Neuronal stem cell (in vitro differentiated cells): ENCODE measurements around the gene PICK1.

Experiments
- DNase-seq: peaks from one replicate; pipeline ENCODE4 v3.0.0-alpha.2; 2013; ENCODE audit warnings: low spot score
- H2AFZ ChIP-seq: one replicate; pipeline ENCODE4 v1.6.1; 2013; ENCODE audit warnings: mild to moderate bottlenecking, low read length, inconsistent platforms
- H2AK5ac ChIP-seq: 2 replicates; pipeline ENCODE4 v1.6.1; 2013; ENCODE audit warnings: low read depth, mild to moderate bottlenecking, inconsistent platforms, low read length, moderate library complexity, mixed read lengths
- H2BK120ac ChIP-seq: 2 replicates; pipeline ENCODE4 v1.6.1; 2013; ENCODE audit warnings: low read depth, mild to moderate bottlenecking, inconsistent platforms, low read length, moderate library complexity, mixed read lengths
- H2BK12ac ChIP-seq: one replicate; pipeline ENCODE4 v1.6.1; 2013; ENCODE audit warnings: low read length, inconsistent platforms
- H2BK15ac ChIP-seq: 2 replicates; pipeline ENCODE4 v1.6.1; 2013; ENCODE audit warnings: mild to moderate bottlenecking, low read length, inconsistent platforms, mixed read lengths
- H2BK5ac ChIP-seq: one replicate; pipeline ENCODE4 v1.6.1; 2013; ENCODE audit warnings: inconsistent platforms, mild to moderate bottlenecking, low read length, moderate library complexity
- H3K14ac ChIP-seq: one replicate; pipeline ENCODE4 v1.6.1; 2013; ENCODE audit warnings: low read length, inconsistent platforms
- H3K18ac ChIP-seq: 2 replicates; pipeline ENCODE4 v1.6.1; 2013; ENCODE audit warnings: low read length, inconsistent platforms
- H3K23ac ChIP-seq: 2 replicates; pipeline ENCODE4 v1.6.1; 2013; ENCODE audit warnings: low read depth, mild to moderate bottlenecking, mixed read lengths, low read length, inconsistent platforms; ENCODE audit not compliant: poor library complexity
- H3K27ac ChIP-seq: replicated peaks from 3 replicates; pipeline ENCODE4 v1.5.1; 2013; ENCODE audit warnings: low read length, inconsistent platforms
- H3K27me3 ChIP-seq, 3 experiments: 2 replicates each; pipeline ENCODE4 v1.6.1; 2013; ENCODE audit warnings: low read length in 3 of 3, mild to moderate bottlenecking in 2 of 3, inconsistent platforms in 1 of 3, low read depth in 1 of 3, mixed read lengths in 1 of 3, moderate library complexity in 1 of 3; ENCODE audit not compliant: control insufficient read depth in 3 of 3, insufficient read depth in 3 of 3
- H3K36me3 ChIP-seq, 2 donors: replicated peaks in 1 of 2; 2 replicates each; pipeline ENCODE4 v1.6.1; 2013; ENCODE audit warnings: low read length in 2 of 2; ENCODE audit not compliant: control insufficient read depth in 2 of 2, insufficient read depth in 2 of 2
- H3K4ac ChIP-seq: 2 replicates; pipeline ENCODE4 v1.6.1; 2013; ENCODE audit warnings: inconsistent platforms, mild to moderate bottlenecking, low read length, moderate library complexity
- H3K4me1 ChIP-seq, 2 donors: 1 replicate in 1 of 2; 2 replicates in 1 of 2; pipeline ENCODE4 v1.6.1; 2013; ENCODE audit warnings: low read length in 2 of 2, low read depth in 1 of 2; ENCODE audit not compliant: control insufficient read depth in 2 of 2, insufficient read depth in 1 of 2
- H3K4me2 ChIP-seq: one replicate; pipeline ENCODE4 v1.6.1; 2013; ENCODE audit warnings: mild to moderate bottlenecking, low read length, inconsistent platforms; ENCODE audit not compliant: insufficient read depth, poor library complexity, severe bottlenecking
- H3K4me3 ChIP-seq, 2 donors: 2 replicates each; pipeline ENCODE4 v1.5.1; 2013; ENCODE audit warnings: low read length in 2 of 2, mild to moderate bottlenecking in 2 of 2, inconsistent platforms in 1 of 2, moderate library complexity in 1 of 2
- H3K79me1 ChIP-seq: one replicate; pipeline ENCODE4 v1.6.1; 2013; ENCODE audit warnings: low read depth, mild to moderate bottlenecking, inconsistent platforms, low read length, moderate library complexity
- H3K9ac ChIP-seq: one replicate; pipeline ENCODE4 v1.6.1; 2013; ENCODE audit warnings: mild to moderate bottlenecking, low read depth, low read length, inconsistent platforms; ENCODE audit not compliant: poor library complexity
- H3K9me3 ChIP-seq, 2 donors: replicated peaks in 1 of 2; 2 replicates each; pipeline versions ENCODE3 to v1.6.1; 2013; ENCODE audit warnings: low read length in 2 of 2, mild to moderate bottlenecking in 2 of 2, inconsistent platforms in 1 of 2, low read depth in 1 of 2, mixed read lengths in 1 of 2, moderate library complexity in 1 of 2; ENCODE audit not compliant: control insufficient read depth in 2 of 2, insufficient read depth in 1 of 2
- H4K8ac ChIP-seq: one replicate; pipeline ENCODE4 v1.6.1; 2013; ENCODE audit warnings: low read depth, mild to moderate bottlenecking, inconsistent platforms, low read length, moderate library complexity
- H4K91ac ChIP-seq: one replicate; pipeline ENCODE4 v1.6.1; 2013; ENCODE audit warnings: low read length, low read depth, mild to moderate bottlenecking, inconsistent platforms; ENCODE audit not compliant: poor library complexity
- WGBS, 2 donors: extraction: QIAGEN DNeasy Blood & Tissue Kit; methylation state at CpG; one replicate each; pipeline ENCODE4 v1.1.7; 2013; ENCODE audit warnings: missing lambda C conversion rate in 2 of 2, mixed read lengths in 1 of 2; ENCODE audit not compliant: insufficient read length in 2 of 2, insufficient replicate concordance in 1 of 2; ENCODE audit errors: extremely low coverage in 2 of 2; 5-methylcytosine and 5-hydroxymethylcytosine counted together

PICK1 gene

GRCh38 chr22:38087855-38088254 lies 30.7 kb downstream of the PICK1 start:
- Histone ChIP-seq H2BK120ac (peak overlapping the region; percentile 73), H3K27ac (no peak overlapping the region), H3K4me2 (no peak overlapping the region), H3K14ac (no peak overlapping the region), H2BK15ac (peak overlapping the region; percentile 70), H3K23ac (no peak overlapping the region), H3K79me1 (no peaks in the 10 kb centered on the region), H3K4ac (peak overlapping the region; percentile 57), H2BK5ac (peak overlapping the region; percentile 75), H3K27me3 (peaks cover 0 to 11% (median 0%) of the 10 kb centered on the region in 3 experiments), H3K9ac (peak overlapping the region; percentile 13), H2BK12ac (peak overlapping the region; percentile 93), H3K36me3 (peaks cover 0 to 2% of the 10 kb centered on the region in 2 donors), H3K4me1 (peaks cover 10 to 48% of the 10 kb centered on the region in 2 donors), H3K18ac (peak overlapping the region; percentile 91), H4K91ac (no peak overlapping the region), H2AFZ (no peak overlapping the region), H3K4me3 (no peak overlapping the region), H2AK5ac (peak overlapping the region; percentile 97), H3K9me3 (no peaks in the 10 kb centered on the region), H4K8ac (no peak overlapping the region)
- DNase-seq = no peak
- WGBS, 2 donors = no CpG with 5 or more reads among the region's 12 CpGs

GRCh38 chr22:38088629-38089473 lies 31.6 kb downstream of the PICK1 start:
- Histone ChIP-seq H2BK5ac (peak overlapping the region; percentile 75), H3K14ac (no peak overlapping the region), H3K23ac (peak overlapping the region; percentile 44), H3K4ac (no peak overlapping the region), H3K27me3 (peaks cover 0 to 9% (median 0%) of the 10 kb centered on the region in 3 experiments), H4K8ac (peak overlapping the region; percentile 82), H3K27ac (no peak overlapping the region), H3K4me2 (peak overlapping the region; percentile 69), H3K36me3 (peaks cover 0 to 2% of the 10 kb centered on the region in 2 donors), H3K4me3 (peak overlapping the region in 1 of 2 donors; percentile 26), H4K91ac (no peak overlapping the region), H3K79me1 (no peaks in the 10 kb centered on the region), H3K18ac (peak overlapping the region; percentile 92), H3K4me1 (peaks cover 8 to 38% of the 10 kb centered on the region in 2 donors), H2BK15ac (peak overlapping the region; percentile 93), H2AFZ (no peak overlapping the region), H3K9ac (no peak overlapping the region), H2BK12ac (peak overlapping the region; percentile 93), H2BK120ac (peak overlapping the region; percentile 73), H3K9me3 (no peaks in the 10 kb centered on the region), H2AK5ac (peak overlapping the region; percentile 97)
- no peak for DNase-seq
- no CpG with 5 or more reads among the region's 85 CpGs for WGBS, 2 donors

GRCh38 chr22:38089474-38089851 lies 32.3 kb downstream of the PICK1 start:
- Histone ChIP-seq H3K4me2 (peak overlapping the region; percentile 62), H2BK12ac (no peak overlapping the region), H4K8ac (peak overlapping the region; percentile 82), H3K27ac (no peak overlapping the region), H4K91ac (no peak overlapping the region), H2AK5ac (no peak overlapping the region), H2AFZ (no peak overlapping the region), H2BK5ac (no peak overlapping the region), H3K27me3 (peaks cover 0 to 9% (median 0%) of the 10 kb centered on the region in 3 experiments), H3K36me3 (peaks cover 0 to 2% of the 10 kb centered on the region in 2 donors), H3K9ac (no peak overlapping the region), H2BK15ac (peak overlapping the region; percentile 93), H3K23ac (peak overlapping the region; percentile 17), H3K4ac (no peak overlapping the region), H2BK120ac (no peak overlapping the region), H3K4me1 (peaks cover 3 to 34% of the 10 kb centered on the region in 2 donors), H3K79me1 (no peaks in the 10 kb centered on the region), H3K14ac (no peak overlapping the region), H3K9me3 (no peaks in the 10 kb centered on the region), H3K4me3 (peak overlapping the region in 1 of 2 donors; percentile 32), H3K18ac (peak overlapping the region; percentile 74)
- DNase-seq = no peak
- no CpG with 5 or more reads among the region's 34 CpGs for WGBS, 2 donors

- Histone ChIP-seq H3K27me3 (no peaks in the 10 kb centered on the region), H3K4me3 (no peak overlapping the region), H3K14ac (no peak overlapping the region), H4K91ac (no peak overlapping the region), H3K23ac (peak overlapping the region; percentile 29), H2AK5ac (peak overlapping the region; percentile 33), H3K18ac (peak overlapping the region; percentile 29), H3K4me1 (peaks cover 0 to 9% of the 10 kb centered on the region in 2 donors), H2AFZ (peak overlapping the region; percentile 80), H3K9me3 (no peaks in the 10 kb centered on the region), H2BK120ac (peak overlapping the region; percentile 44), H3K36me3 (no peaks in the 10 kb centered on the region), H2BK15ac (peak overlapping the region; percentile 35), H2BK5ac (peak overlapping the region; percentile 67), H3K79me1 (no peaks in the 10 kb centered on the region), H2BK12ac (no peak overlapping the region), H3K4me2 (peak overlapping the region; percentile 78), H3K4ac (no peak overlapping the region), H3K27ac (peak overlapping the region; percentile 13), H4K8ac (no peak overlapping the region), H3K9ac (peak overlapping the region; percentile 73)
- WGBS, 2 donors = no CpG with 5 or more reads among the region's 15 CpGs
- DNase-seq = no peak
Measured at GRCh38 chr22:38097058-38097457, 39.9 kb downstream of the PICK1 start.
